ENCODE measurements around the gene ATP2A2.
A peak's percentile ranks its signal among the peaks of the same experiment; 100 is the strongest.

DNA sequence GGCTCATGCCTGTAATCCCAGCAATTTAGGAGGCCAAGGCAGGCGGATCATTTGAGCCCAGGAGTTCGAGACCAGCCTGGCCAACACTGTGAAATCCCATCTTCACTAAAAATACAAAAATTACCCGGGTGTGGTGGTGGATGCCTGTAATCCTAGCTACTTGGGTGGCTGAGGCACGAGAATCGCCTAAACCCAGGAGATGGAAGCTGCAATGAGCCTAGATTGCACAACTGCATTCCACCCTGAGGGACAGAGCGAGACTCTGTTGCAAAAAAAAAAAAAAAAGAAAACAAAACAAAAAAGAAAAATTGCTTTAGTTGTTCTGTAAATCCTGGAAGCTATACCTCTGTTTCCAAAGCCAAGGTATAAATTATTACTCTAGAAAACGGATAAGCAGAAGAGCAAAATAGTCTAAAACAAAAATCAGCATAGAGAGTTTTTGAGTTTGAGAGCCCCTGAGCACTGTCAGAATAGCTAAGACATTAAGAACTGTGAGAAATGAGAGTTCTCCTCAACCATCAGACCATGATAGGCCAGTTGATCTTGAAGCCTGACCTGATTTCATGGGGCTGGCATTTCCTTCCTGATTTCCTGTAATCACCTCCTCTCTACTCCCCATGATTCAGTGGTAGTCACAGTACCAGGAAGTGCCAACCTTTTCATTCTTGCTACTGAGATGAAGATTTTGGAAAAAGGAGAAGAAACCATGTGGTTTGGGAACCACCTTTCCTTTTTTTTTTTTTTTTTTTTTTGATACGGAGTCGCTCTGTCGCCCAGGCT, 31.7 kb downstream of the ATP2A2 start:
- TF ChIP-seq POLR2A (IDR thresholded peaks at IDR 0.05; ENCODE audit: low read depth, low read length) (no peak), POLR2AphosphoS5 (IDR thresholded peaks at IDR 0.05; ENCODE audit: low read depth, low read length) (0 out of 2 replicates have a peak, but pooled peaks have one; percentile 23), PAX5 (IDR thresholded peaks at IDR 0.05; ENCODE audit: insufficient read depth, low read length, severe bottlenecking) (no peak)

Data from GM12891 (cell line).